AG04450 (cell line): ENCODE measurements around the gene SPG11. TPM values are rescaled to one million over a fixed set of nuclear protein-coding genes. Genes with fewer than 3 reads are reported as not detected.
"Not testable (repeated sequence)": the region's sequence is repeated elsewhere in the genome, so short reads cannot be mapped to it uniquely, and the experiment has no call there.

Experiments
- CTCF ChIA-PET: fragments of 300-600, 350-600 bp; formaldehyde crosslinking; extraction: SDS; loops from one replicate; lab custom pipeline; 2022; ENCODE audit warnings: antibody characterized with exemption, inconsistent platforms; lab: Charles Lee
- POLR2A ChIA-PET: fragments of 350-600 bp; formaldehyde crosslinking; extraction: SDS; loops from one replicate; lab custom pipeline; 2021; ENCODE audit warnings: antibody characterized with exemption, inconsistent platforms; lab: Yijun Ruan, JAX
- DNase-seq: peaks from one replicate; pipeline ENCODE4 v3.0.0-alpha.2; 2011; ENCODE audit warnings: low read depth, low spot score
- H3K27ac ChIP-seq: one replicate; pipeline ENCODE4 v1.5.1; 2012; ENCODE audit warnings: low read depth, low read length, control low read depth
- H3K27me3 ChIP-seq: one replicate; pipeline ENCODE4 v1.6.0; 2012; ENCODE audit warnings: low read length; ENCODE audit not compliant: control insufficient read depth, insufficient read depth
- H3K4me3 ChIP-seq: 2 replicates; pipeline ENCODE4 v1.5.1; 2011; ENCODE audit warnings: mild to moderate bottlenecking, low read depth, low read length, control low read depth
- H3K9me3 ChIP-seq: 2 replicates; pipeline ENCODE4 v1.5.1; 2012; ENCODE audit warnings: low read length; ENCODE audit not compliant: control insufficient read depth, insufficient read depth
- CTCF ChIP-seq: IDR thresholded peaks from 2 replicates; pipeline ENCODE4 v1.5.1; 2011; ENCODE audit warnings: low read depth, low read length, control low read depth, inconsistent platforms
- polyA plus RNA-seq: library from polyadenylated mRNA; depleted of rRNA; stranded (reverse); fragments of >200 nt; gene quantifications from 2 replicates; pipeline ENCODE4 v1.2.3, GENCODE V29; 2011

The SPG11 gene
- polyA plus RNA-seq, 1 experiment: 39.6 TPM

- ChIA-PET CTCF (interaction anchor here (0.6 to 3.6 kb wide), 6 partner anchors 12 to 48 kb away, joined by 3 to 19 read pairs (median 4); partner anchors contain the start of gene SPG11), POLR2A (interaction anchor here (0.6 to 5.0 kb wide), 7 partner anchors 10 to 47 kb away, joined by 3 to 67 read pairs (median 4); partner anchors contain the start of genes SPG11 and TRIM69)
These were observed 47.0 kb upstream of the SPG11 start for GRCh38 chr15:44710236-44711095.

GRCh38 chr15:44706946-44707636 lies 43.6 kb upstream of the SPG11 start:
- Histone ChIP-seq H3K4me3 (no peak overlapping the region), H3K27ac (no peak overlapping the region), H3K9me3 (peaks cover 5% of the 10 kb centered on the region), H3K27me3 (peaks cover 2% of the 10 kb centered on the region)
- ChIA-PET CTCF (no interaction called here), POLR2A (no interaction called here)
- DNase-seq: no peak
- TF ChIP-seq CTCF: no peak

More at GRCh38 chr15:44710236-44711095, 47.0 kb upstream of the SPG11 start:
- peak; percentile 51 for TF ChIP-seq CTCF
- no peaks in the 10 kb centered on the region for H3K27me3 ChIP-seq
- peak overlapping the region; percentile 96 for H3K4me3 ChIP-seq
- H3K27ac ChIP-seq: peak overlapping the region; percentile 93
- H3K9me3 ChIP-seq: no peaks in the 10 kb centered on the region; the same call in 1 of the 2 replicates
- no peak for DNase-seq

- H3K27ac ChIP-seq: no peak overlapping the region
- peaks cover 5% of the 10 kb centered on the region for H3K9me3 ChIP-seq
- no peak for DNase-seq
- ChIA-PET POLR2A (no interaction called here), CTCF (no interaction called here)
- peaks cover 2% of the 10 kb centered on the region for H3K27me3 ChIP-seq
- TF ChIP-seq CTCF: no peak
- no peak overlapping the region for H3K4me3 ChIP-seq
These were observed 42.9 kb upstream of the SPG11 start for GRCh38 chr15:44706401-44706800.

GRCh38 chr15:44705986-44706385 lies 42.5 kb upstream of the SPG11 start:
- POLR2A ChIA-PET: no interaction called here
- CTCF ChIA-PET: interaction anchor here (1.2 kb wide), 1 partner anchor 43 kb away, joined by 4 read pairs; the partner anchor contains the start of gene SPG11

GRCh38 chr15:44700676-44701075 lies 37.2 kb upstream of the SPG11 start:
- H3K9me3 ChIP-seq, POLR2A ChIA-PET, H3K27me3 ChIP-seq, DNase-seq, H3K27ac ChIP-seq, H3K4me3 ChIP-seq: not testable (repeated sequence)
- CTCF ChIA-PET: interaction anchor here (0.6 kb wide), 1 partner anchor 51 kb away, joined by 4 read pairs; no protein-coding TSS in a partner anchor

More at GRCh38 chr15:44705986-44706385, 42.5 kb upstream of the SPG11 start:
- Histone ChIP-seq H3K9me3 (peaks cover 5% of the 10 kb centered on the region), H3K27ac (no peak overlapping the region), H3K4me3 (no peak overlapping the region), H3K27me3 (peaks cover 2% of the 10 kb centered on the region)
- no peak for TF ChIP-seq CTCF
- no peak for DNase-seq
